ENCODE data around the gene ZDHHC17. TPM values are rescaled to one million over a fixed set of nuclear protein-coding genes. Genes with fewer than 3 reads are reported as not detected.

Gene ZDHHC17
- total RNA-seq, 1 experiment from 2014 or later, result 50.1 TPM

- Histone ChIP-seq H3K79me2 (ENCODE audit: low read length) (no peaks in the 10 kb centered on the region), H3K4me1 (ENCODE audit: low read length) (no peaks in the 10 kb centered on the region), H2AFZ (ENCODE audit: low read length) (no peak overlapping the region), H3K9ac (ENCODE audit: low read length) (no peak overlapping the region), H3K9me3 (ENCODE audit: low read length) (no peaks in the 10 kb centered on the region), H4K20me1 (ENCODE audit: insufficient read depth, low read depth, low read length) (no peaks in the 10 kb centered on the region), H3K4me3 (ENCODE audit: low read length) (no peak overlapping the region), H3K4me2 (ENCODE audit: low read depth, low read length, poor library complexity, severe bottlenecking) (no peak overlapping the region), H3K9me2 (replicated peaks; ENCODE audit: insufficient read depth, low read length) (no peaks in the 10 kb centered on the region), H3K36me3 (ENCODE audit: insufficient read depth, low read length) (no peaks in the 10 kb centered on the region), H3K27me3 (ENCODE audit: low read length) (no peaks in the 10 kb centered on the region), H3K27ac (ENCODE audit: low read length) (no peak overlapping the region)
- no peak for DNase-seq
Observed at GRCh38 chr12:76848132-76848531, 84.2 kb downstream of the ZDHHC17 start.

- Histone ChIP-seq H3K9ac (ENCODE audit: low read length) (no peak overlapping the region), H3K4me2 (ENCODE audit: low read depth, low read length, poor library complexity, severe bottlenecking) (no peak overlapping the region)
Observed at GRCh38 chr12:76852106-76852505, 88.2 kb downstream of the ZDHHC17 start.

GRCh38 chr12:76855271-76855670 lies 91.4 kb downstream of the ZDHHC17 start:
- no peak overlapping the region for H2AFZ ChIP-seq (ENCODE audit: low read length)
- H3K27ac ChIP-seq (ENCODE audit: low read length), result no peak overlapping the region
- no peaks in the 10 kb centered on the region for H3K4me1 ChIP-seq (ENCODE audit: low read length)
- no peaks in the 10 kb centered on the region for H3K36me3 ChIP-seq (ENCODE audit: insufficient read depth, low read length)
- no peaks in the 10 kb centered on the region for H3K9me2 ChIP-seq (replicated peaks; ENCODE audit: insufficient read depth, low read length)
- H4K20me1 ChIP-seq (ENCODE audit: insufficient read depth, low read depth, low read length), result no peaks in the 10 kb centered on the region
- H3K4me2 ChIP-seq (ENCODE audit: low read depth, low read length, poor library complexity, severe bottlenecking), result no peak overlapping the region
- no peaks in the 10 kb centered on the region for H3K27me3 ChIP-seq (ENCODE audit: low read length)
- H3K9ac ChIP-seq (ENCODE audit: low read length), result no peak overlapping the region
- no peaks in the 10 kb centered on the region for H3K79me2 ChIP-seq (ENCODE audit: low read length)
- H3K4me3 ChIP-seq (ENCODE audit: low read length), result no peak overlapping the region
- no peak for DNase-seq
- H3K9me3 ChIP-seq (ENCODE audit: low read length), result no peaks in the 10 kb centered on the region

More at GRCh38 chr12:76852106-76852505, 88.2 kb downstream of the ZDHHC17 start:
- Histone ChIP-seq H3K27ac (ENCODE audit: low read length) (no peak overlapping the region), H3K4me3 (ENCODE audit: low read length) (no peak overlapping the region), H3K79me2 (ENCODE audit: low read length) (no peaks in the 10 kb centered on the region), H3K36me3 (ENCODE audit: insufficient read depth, low read length) (no peaks in the 10 kb centered on the region), H3K27me3 (ENCODE audit: low read length) (no peaks in the 10 kb centered on the region), H4K20me1 (ENCODE audit: insufficient read depth, low read depth, low read length) (no peaks in the 10 kb centered on the region), H3K9me2 (replicated peaks; ENCODE audit: insufficient read depth, low read length) (no peaks in the 10 kb centered on the region), H3K9me3 (ENCODE audit: low read length) (no peaks in the 10 kb centered on the region), H2AFZ (ENCODE audit: low read length) (no peak overlapping the region), H3K4me1 (ENCODE audit: low read length) (no peaks in the 10 kb centered on the region)
- no peak for DNase-seq

GRCh38 chr12:76856018-76856644 lies 92.2 kb downstream of the ZDHHC17 start:
- DNase-seq, result no peak
- no peak overlapping the region for H3K27ac ChIP-seq (ENCODE audit: low read length)
- H3K27me3 ChIP-seq (ENCODE audit: low read length), result no peaks in the 10 kb centered on the region
- no peak overlapping the region for H3K4me3 ChIP-seq (ENCODE audit: low read length)
- H3K9me3 ChIP-seq (ENCODE audit: low read length), result no peaks in the 10 kb centered on the region
- H3K9ac ChIP-seq (ENCODE audit: low read length), result no peak overlapping the region
- no peaks in the 10 kb centered on the region for H3K4me1 ChIP-seq (ENCODE audit: low read length)
- H3K36me3 ChIP-seq (ENCODE audit: insufficient read depth, low read length), result no peaks in the 10 kb centered on the region
- H3K79me2 ChIP-seq (ENCODE audit: low read length), result no peaks in the 10 kb centered on the region
- no peaks in the 10 kb centered on the region for H4K20me1 ChIP-seq (ENCODE audit: insufficient read depth, low read depth, low read length)
- H3K9me2 ChIP-seq (replicated peaks; ENCODE audit: insufficient read depth, low read length), result no peaks in the 10 kb centered on the region
- H2AFZ ChIP-seq (ENCODE audit: low read length), result no peak overlapping the region
- no peak overlapping the region for H3K4me2 ChIP-seq (ENCODE audit: low read depth, low read length, poor library complexity, severe bottlenecking)

- no peak overlapping the region for H3K9ac ChIP-seq (ENCODE audit: low read length)
- H3K4me3 ChIP-seq (ENCODE audit: low read length), result no peak overlapping the region
- no peaks in the 10 kb centered on the region for H3K36me3 ChIP-seq (ENCODE audit: insufficient read depth, low read length)
- H3K4me1 ChIP-seq (ENCODE audit: low read length), result no peaks in the 10 kb centered on the region
- H3K27ac ChIP-seq (ENCODE audit: low read length), result no peak overlapping the region
- H3K9me2 ChIP-seq (replicated peaks; ENCODE audit: insufficient read depth, low read length), result no peaks in the 10 kb centered on the region
- H3K27me3 ChIP-seq (ENCODE audit: low read length), result no peaks in the 10 kb centered on the region
- H2AFZ ChIP-seq (ENCODE audit: low read length), result no peak overlapping the region
- H3K9me3 ChIP-seq (ENCODE audit: low read length), result no peaks in the 10 kb centered on the region
- no peak overlapping the region for H3K4me2 ChIP-seq (ENCODE audit: low read depth, low read length, poor library complexity, severe bottlenecking)
- H3K79me2 ChIP-seq (ENCODE audit: low read length), result no peaks in the 10 kb centered on the region
- no peak for DNase-seq
- no peaks in the 10 kb centered on the region for H4K20me1 ChIP-seq (ENCODE audit: insufficient read depth, low read depth, low read length)
Observed at GRCh38 chr12:76859611-76860010, 95.7 kb downstream of the ZDHHC17 start.

GRCh38 chr12:76860256-76860655 lies 96.3 kb downstream of the ZDHHC17 start:
- no peaks in the 10 kb centered on the region for H3K36me3 ChIP-seq (ENCODE audit: insufficient read depth, low read length)
- H4K20me1 ChIP-seq (ENCODE audit: insufficient read depth, low read depth, low read length), result no peaks in the 10 kb centered on the region
- H2AFZ ChIP-seq (ENCODE audit: low read length), result no peak overlapping the region
- no peak overlapping the region for H3K9ac ChIP-seq (ENCODE audit: low read length)
- no peaks in the 10 kb centered on the region for H3K79me2 ChIP-seq (ENCODE audit: low read length)
- no peaks in the 10 kb centered on the region for H3K27me3 ChIP-seq (ENCODE audit: low read length)
- H3K9me2 ChIP-seq (replicated peaks; ENCODE audit: insufficient read depth, low read length), result no peaks in the 10 kb centered on the region
- no peak for DNase-seq
- H3K4me3 ChIP-seq (ENCODE audit: low read length), result no peak overlapping the region
- no peak overlapping the region for H3K27ac ChIP-seq (ENCODE audit: low read length)
- no peak overlapping the region for H3K4me2 ChIP-seq (ENCODE audit: low read depth, low read length, poor library complexity, severe bottlenecking)
- no peaks in the 10 kb centered on the region for H3K4me1 ChIP-seq (ENCODE audit: low read length)
- H3K9me3 ChIP-seq (ENCODE audit: low read length), result no peaks in the 10 kb centered on the region

- Histone ChIP-seq H4K20me1 (ENCODE audit: insufficient read depth, low read depth, low read length) (no peaks in the 10 kb centered on the region), H2AFZ (ENCODE audit: low read length) (no peak overlapping the region), H3K9me2 (replicated peaks; ENCODE audit: insufficient read depth, low read length) (no peaks in the 10 kb centered on the region), H3K4me1 (ENCODE audit: low read length) (no peaks in the 10 kb centered on the region), H3K27me3 (ENCODE audit: low read length) (no peaks in the 10 kb centered on the region), H3K9ac (ENCODE audit: low read length) (no peak overlapping the region), H3K36me3 (ENCODE audit: insufficient read depth, low read length) (no peaks in the 10 kb centered on the region), H3K79me2 (ENCODE audit: low read length) (no peaks in the 10 kb centered on the region), H3K4me2 (ENCODE audit: low read depth, low read length, poor library complexity, severe bottlenecking) (no peak overlapping the region), H3K4me3 (ENCODE audit: low read length) (no peak overlapping the region), H3K9me3 (ENCODE audit: low read length) (no peaks in the 10 kb centered on the region), H3K27ac (ENCODE audit: low read length) (no peak overlapping the region)
- DNase-seq, result no peak
Observed at GRCh38 chr12:76863005-76863670, 99.2 kb downstream of the ZDHHC17 start.

- Histone ChIP-seq H3K9ac (ENCODE audit: low read length) (no peak overlapping the region), H3K36me3 (ENCODE audit: insufficient read depth, low read length) (no peaks in the 10 kb centered on the region), H3K27me3 (ENCODE audit: low read length) (no peaks in the 10 kb centered on the region), H3K4me3 (ENCODE audit: low read length) (no peak overlapping the region), H3K9me2 (replicated peaks; ENCODE audit: insufficient read depth, low read length) (no peaks in the 10 kb centered on the region), H2AFZ (ENCODE audit: low read length) (no peak overlapping the region), H3K9me3 (ENCODE audit: low read length) (no peaks in the 10 kb centered on the region), H3K79me2 (ENCODE audit: low read length) (no peaks in the 10 kb centered on the region), H3K4me1 (ENCODE audit: low read length) (no peaks in the 10 kb centered on the region), H4K20me1 (ENCODE audit: insufficient read depth, low read depth, low read length) (no peaks in the 10 kb centered on the region), H3K27ac (ENCODE audit: low read length) (no peak overlapping the region), H3K4me2 (ENCODE audit: low read depth, low read length, poor library complexity, severe bottlenecking) (no peak overlapping the region)
- no peak for DNase-seq
Observed at GRCh38 chr12:76863837-76864236, 99.9 kb downstream of the ZDHHC17 start.

Data from Karpas-422 (cell line).